ENCODE data around the gene KRT15. TPM values are rescaled to one million over a fixed set of nuclear protein-coding genes. Genes with fewer than 3 reads are reported as not detected.

Gene KRT15
- total and polyA plus RNA-seq, 9 of the 15 experiments (the other 6 are each of a cell fraction or from before 2014, with no cell fraction given), result 0.28 to 4.4 (median 0.56) TPM

DNA sequence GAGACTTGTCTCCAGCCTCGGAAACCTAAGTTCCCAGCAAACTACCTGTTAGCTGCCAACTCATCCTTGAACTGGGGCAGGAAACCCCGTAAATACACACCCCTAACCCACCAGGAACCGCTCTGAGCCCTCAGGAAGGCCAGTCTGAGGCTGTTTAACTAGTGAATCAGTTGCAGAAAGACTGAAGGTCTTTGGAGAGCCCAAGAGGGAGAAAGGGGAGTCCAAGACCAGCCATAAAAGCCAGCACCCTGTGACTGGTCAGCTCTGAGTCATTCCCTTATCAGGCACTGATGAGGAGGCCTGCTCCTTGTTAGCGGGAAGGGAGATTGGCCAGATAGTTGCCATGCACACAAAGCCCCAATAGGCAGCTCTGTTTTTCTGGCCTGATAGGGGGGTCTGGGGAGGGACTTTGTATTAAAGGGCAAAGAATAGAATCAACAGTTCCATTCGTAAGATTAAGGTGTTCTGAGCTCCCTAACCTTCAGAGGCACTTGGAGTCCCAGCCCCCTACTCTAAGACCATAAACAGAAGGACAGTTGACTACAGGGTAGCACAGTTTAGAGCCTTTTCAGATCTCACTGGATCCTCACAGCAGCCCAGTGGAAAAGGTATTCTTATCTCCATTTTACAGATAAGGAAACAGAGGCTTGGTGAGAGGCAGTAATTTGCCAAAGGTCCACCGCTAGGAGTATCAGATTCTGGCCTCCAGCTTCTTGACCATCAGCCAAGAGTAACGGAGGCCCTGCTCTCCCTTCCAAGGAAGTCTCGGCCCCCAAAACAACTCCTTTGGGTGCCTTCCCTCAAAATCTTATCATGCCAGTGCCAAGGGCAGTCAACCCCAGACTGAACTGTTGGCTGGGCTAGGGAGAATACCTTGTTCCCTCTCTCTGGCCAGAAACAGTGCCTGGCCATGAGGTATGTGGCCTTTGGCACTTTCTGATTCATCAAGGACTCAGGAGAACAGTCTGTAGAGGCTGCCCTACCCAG lies 11.7 kb upstream of the KRT15 start (continued):
- TF ChIP-seq, protein P1, sequence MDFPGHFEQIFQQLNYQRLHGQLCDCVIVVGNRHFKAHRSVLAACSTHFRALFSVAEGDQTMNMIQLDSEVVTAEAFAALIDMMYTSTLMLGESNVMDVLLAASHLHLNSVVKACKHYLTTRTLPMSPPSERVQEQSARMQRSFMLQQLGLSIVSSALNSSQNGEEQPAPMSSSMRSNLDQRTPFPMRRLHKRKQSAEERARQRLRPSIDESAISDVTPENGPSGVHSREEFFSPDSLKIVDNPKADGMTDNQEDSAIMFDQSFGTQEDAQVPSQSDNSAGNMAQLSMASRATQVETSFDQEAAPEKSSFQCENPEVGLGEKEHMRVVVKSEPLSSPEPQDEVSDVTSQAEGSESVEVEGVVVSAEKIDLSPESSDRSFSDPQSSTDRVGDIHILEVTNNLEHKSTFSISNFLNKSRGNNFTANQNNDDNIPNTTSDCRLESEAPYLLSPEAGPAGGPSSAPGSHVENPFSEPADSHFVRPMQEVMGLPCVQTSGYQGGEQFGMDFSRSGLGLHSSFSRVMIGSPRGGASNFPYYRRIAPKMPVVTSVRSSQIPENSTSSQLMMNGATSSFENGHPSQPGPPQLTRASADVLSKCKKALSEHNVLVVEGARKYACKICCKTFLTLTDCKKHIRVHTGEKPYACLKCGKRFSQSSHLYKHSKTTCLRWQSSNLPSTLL (IDR thresholded peaks at IDR 0.05), result no peak
- peak; percentile 100 for TF ChIP-seq FOSL1 (tag; conservative IDR thresholded peaks at IDR 0.05)
- no peak for TF ChIP-seq ZZZ3 (IDR thresholded peaks at IDR 0.05)
- no peak for TF ChIP-seq PCBP2 (IDR thresholded peaks at IDR 0.05; ENCODE audit: low read depth, low read length, poor library complexity, severe bottlenecking)
- TF ChIP-seq, protein P2, sequence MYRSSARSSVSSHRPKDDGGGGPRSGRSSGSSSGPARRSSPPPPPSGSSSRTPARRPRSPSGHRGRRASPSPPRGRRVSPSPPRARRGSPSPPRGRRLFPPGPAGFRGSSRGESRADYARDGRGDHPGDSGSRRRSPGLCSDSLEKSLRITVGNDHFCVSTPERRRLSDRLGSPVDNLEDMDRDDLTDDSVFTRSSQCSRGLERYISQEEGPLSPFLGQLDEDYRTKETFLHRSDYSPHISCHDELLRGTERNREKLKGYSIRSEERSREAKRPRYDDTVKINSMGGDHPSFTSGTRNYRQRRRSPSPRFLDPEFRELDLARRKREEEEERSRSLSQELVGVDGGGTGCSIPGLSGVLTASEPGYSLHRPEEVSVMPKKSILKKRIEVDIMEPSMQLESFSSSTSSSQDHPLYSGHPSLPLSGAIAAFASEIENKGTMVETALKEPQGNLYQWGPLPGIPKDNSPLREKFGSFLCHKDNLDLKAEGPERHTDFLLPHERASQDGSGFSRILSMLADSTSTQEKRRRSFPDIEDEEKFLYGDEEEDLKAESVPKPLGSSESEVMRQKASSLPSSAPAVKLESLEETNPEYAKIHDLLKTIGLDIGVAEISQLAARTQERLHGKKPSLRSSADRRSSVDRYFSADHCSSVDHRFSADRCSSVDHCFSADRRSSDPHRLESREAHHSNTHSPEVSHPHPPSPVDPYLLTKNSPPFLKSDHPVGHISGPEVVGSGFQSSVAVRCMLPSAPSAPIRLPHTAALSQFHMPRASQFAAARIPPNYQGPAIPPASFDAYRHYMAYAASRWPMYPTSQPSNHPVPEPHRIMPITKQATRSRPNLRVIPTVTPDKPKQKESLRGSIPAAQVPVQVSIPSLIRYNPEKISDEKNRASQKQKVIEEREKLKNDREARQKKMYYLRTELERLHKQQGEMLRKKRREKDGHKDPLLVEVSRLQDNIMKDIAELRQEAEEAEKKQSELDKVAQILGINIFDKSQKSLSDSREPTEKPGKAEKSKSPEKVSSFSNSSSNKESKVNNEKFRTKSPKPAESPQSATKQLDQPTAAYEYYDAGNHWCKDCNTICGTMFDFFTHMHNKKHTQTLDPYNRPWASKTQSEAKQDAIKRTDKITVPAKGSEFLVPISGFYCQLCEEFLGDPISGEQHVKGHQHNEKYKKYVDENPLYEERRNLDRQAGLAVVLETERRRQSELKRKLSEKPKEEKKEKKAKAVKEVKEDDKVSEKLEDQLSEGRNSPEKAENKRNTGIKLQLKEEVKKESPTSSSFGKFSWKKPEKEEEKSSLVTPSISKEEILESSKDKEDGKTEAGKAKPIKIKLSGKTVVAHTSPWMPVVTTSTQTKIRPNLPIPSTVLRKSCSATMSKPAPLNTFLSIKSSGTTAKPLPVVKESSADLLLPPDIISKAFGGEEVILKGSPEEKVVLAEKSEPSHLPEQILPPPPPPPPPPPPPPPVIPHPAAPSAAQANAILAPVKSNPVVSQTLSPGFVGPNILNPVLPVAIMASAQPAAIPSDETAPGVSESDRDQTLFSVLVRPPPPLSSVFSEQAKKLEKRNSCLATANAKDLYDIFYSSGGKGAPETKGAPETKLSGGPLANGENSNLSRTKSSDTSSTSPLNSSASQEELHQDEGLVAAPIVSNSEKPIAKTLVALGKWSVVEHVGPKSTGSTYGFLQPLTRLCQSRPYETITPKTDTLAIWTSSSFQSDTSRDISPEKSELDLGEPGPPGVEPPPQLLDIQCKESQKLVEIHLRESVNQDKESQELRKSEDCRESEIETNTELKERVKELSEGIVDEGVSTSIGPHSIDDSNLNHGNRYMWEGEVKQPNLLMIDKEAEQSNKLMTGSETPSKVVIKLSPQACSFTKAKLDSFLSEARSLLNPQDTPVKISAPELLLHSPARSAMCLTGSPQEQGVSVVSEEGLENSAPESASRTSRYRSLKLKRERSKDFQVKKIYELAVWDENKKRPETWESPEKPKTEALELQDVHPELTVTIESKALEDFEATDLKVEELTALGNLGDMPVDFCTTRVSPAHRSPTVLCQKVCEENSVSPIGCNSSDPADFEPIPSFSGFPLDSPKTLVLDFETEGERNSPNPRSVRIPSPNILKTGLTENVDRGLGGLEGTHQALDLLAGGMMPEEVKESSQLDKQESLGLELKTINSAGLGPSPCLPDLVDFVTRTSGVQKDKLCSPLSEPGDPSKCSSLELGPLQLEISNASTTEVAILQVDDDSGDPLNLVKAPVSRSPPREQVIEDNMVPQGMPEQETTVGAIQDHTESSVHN (IDR thresholded peaks at IDR 0.05; ENCODE audit: borderline replicate concordance in 1 of 2, low read depth in 1 of 2), result no peak
- TF ChIP-seq RBFOX2 (IDR thresholded peaks at IDR 0.05; ENCODE audit: low read depth, low read length), result 0 out of 2 replicates have a peak, but pooled peaks have one; percentile 23
- peak; percentile 73; the same call in 1 of the 2 replicates for TF ChIP-seq ZNF197 (CRISPR knock-in tag; IDR thresholded peaks at IDR 0.05; ENCODE audit: low read depth)
- TF ChIP-seq, protein P3, sequence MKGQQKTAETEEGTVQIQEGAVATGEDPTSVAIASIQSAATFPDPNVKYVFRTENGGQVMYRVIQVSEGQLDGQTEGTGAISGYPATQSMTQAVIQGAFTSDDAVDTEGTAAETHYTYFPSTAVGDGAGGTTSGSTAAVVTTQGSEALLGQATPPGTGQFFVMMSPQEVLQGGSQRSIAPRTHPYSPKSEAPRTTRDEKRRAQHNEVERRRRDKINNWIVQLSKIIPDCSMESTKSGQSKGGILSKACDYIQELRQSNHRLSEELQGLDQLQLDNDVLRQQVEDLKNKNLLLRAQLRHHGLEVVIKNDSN (CRISPR knock-in tag; IDR thresholded peaks at IDR 0.05), result no peak
- TF ChIP-seq RBM14 (IDR thresholded peaks at IDR 0.05; ENCODE audit: borderline replicate concordance, insufficient read depth, low read depth, low read length), result no peak
- TF ChIP-seq ZNF24 (IDR thresholded peaks at IDR 0.05), result no peak
- TF ChIP-seq MXI1 (IDR thresholded peaks at IDR 0.05; ENCODE audit: low read depth, low read length), result peak; percentile 77
- no peak for TF ChIP-seq MCM7 (IDR thresholded peaks at IDR 0.05)
- TF ChIP-seq RBM25 (IDR thresholded peaks at IDR 0.05; ENCODE audit: low read depth, low read length, severe bottlenecking), result peak; percentile 72
